Ovary (tissue), 3 donors: Measurements from ENCODE around the gene IGF2BP2.

Experiments used
- EP300 ChIP-seq: sonication (generic); formaldehyde crosslinking; IDR thresholded peaks from one replicate; pipeline ENCODE4 v1.6.1; 2017; ENCODE audit warnings: antibody characterized with exemption
- POLR2A ChIP-seq: fragments of 450-650 bp; IDR thresholded peaks from one replicate; pipeline ENCODE4 v1.6.1; 2017; ENCODE audit warnings: antibody characterized with exemption, mild to moderate bottlenecking, moderate library complexity
- TF ChIP-seq, protein P1 (sequence below), 3 donors: fragments of 450-650 bp in 2 of 3; fragments of 200-600 bp in 1 of 3; IDR thresholded peaks; one replicate each; pipeline versions ENCODE4 v1.5.1 to v1.8.0; 2016 to 2022; ENCODE audit warnings: antibody characterized with exemption in 3 of 3, mild to moderate bottlenecking in 1 of 3
- donor health status: DM: no; HTN: no; CAD: no.

DNA sequence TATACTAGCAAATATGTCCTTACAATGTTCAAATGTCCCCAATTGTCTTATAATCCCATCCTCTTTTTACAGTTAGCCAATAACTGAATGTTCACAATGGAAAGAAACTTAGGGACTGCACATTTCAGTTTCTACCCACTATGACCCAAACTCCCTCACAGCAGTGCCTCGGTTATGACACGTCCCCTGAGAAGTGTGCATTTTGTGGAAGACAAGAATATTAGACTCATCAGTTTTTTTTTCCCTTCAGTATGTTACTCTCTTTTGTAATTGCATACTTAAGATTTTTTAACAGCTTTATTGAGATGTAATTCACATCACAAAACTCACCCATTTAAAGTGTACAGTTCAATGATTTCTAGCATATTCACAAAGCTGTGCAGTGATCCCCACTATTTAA lies 64.8 kb downstream of the IGF2BP2 start:
- TF ChIP-seq, protein P1, sequence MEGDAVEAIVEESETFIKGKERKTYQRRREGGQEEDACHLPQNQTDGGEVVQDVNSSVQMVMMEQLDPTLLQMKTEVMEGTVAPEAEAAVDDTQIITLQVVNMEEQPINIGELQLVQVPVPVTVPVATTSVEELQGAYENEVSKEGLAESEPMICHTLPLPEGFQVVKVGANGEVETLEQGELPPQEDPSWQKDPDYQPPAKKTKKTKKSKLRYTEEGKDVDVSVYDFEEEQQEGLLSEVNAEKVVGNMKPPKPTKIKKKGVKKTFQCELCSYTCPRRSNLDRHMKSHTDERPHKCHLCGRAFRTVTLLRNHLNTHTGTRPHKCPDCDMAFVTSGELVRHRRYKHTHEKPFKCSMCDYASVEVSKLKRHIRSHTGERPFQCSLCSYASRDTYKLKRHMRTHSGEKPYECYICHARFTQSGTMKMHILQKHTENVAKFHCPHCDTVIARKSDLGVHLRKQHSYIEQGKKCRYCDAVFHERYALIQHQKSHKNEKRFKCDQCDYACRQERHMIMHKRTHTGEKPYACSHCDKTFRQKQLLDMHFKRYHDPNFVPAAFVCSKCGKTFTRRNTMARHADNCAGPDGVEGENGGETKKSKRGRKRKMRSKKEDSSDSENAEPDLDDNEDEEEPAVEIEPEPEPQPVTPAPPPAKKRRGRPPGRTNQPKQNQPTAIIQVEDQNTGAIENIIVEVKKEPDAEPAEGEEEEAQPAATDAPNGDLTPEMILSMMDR (IDR thresholded peaks at IDR 0.05) = no peak
- TF ChIP-seq POLR2A (no peak), EP300 (no peak)
